Sigmoid colon (tissue), 4 donors: ENCODE measurements around the gene ACOT12.
"Not testable (repeated sequence)": the region's sequence is repeated elsewhere in the genome, so short reads cannot be mapped to it uniquely, and the experiment has no call there.

Source experiments
- CTCF ChIP-seq, 4 experiments: fragments of 450-650 bp in 3 of 4; fragments of 200-600 bp in 1 of 4; IDR thresholded peaks; one replicate each; pipeline ENCODE4 v1.5.1; 2016 to 2019; ENCODE audit warnings: antibody characterized with exemption in 4 of 4, mild to moderate bottlenecking in 3 of 4, moderate library complexity in 2 of 4
- POLR2A ChIP-seq, 2 donors: fragments of 450-650 bp; IDR thresholded peaks; one replicate each; pipeline ENCODE4 v1.6.1; 2016; ENCODE audit warnings: antibody characterized with exemption in 2 of 2, mild to moderate bottlenecking in 2 of 2, moderate library complexity in 2 of 2
- POLR2AphosphoS5 ChIP-seq, 4 donors: sonication (generic); formaldehyde crosslinking; IDR thresholded peaks; one replicate each; pipeline ENCODE4 v1.6.1; 2017; ENCODE audit warnings: antibody characterized with exemption in 4 of 4

GRCh38 chr5:81338213-81338612 is 55.7 kb downstream of the ACOT12 start:
- TF ChIP-seq CTCF, POLR2AphosphoS5, POLR2A (IDR thresholded peaks at IDR 0.05): not testable (repeated sequence)
